Endometrial microvascular endothelial cells (primary cell): Measurements from ENCODE around the gene MDC1. TPM values are rescaled to one million over a fixed set of nuclear protein-coding genes. Genes with fewer than 3 reads are reported as not detected.
"Not testable (repeated sequence)": the region's sequence is repeated elsewhere in the genome, so short reads cannot be mapped to it uniquely, and the experiment has no call there.

ENCODE experiments used
- in situ Hi-C: cut with HindIII; loops from 2 replicates; pipeline ENCODE4 v1.10.0; 2017; ENCODE audit warnings: low sequenced_read_pairs, low pct_unique_long_range_greater_than_20kb; ENCODE audit errors: inconsistent ontology term
- total RNA-seq: library from RNA; depleted of rRNA; stranded (reverse); fragments of >200 nt; gene quantifications from one replicate; pipeline ENCODE4 v1.2.3, GENCODE V29; 2015; ENCODE audit errors: inconsistent ontology term

The MDC1 gene
- total RNA-seq, 1 donor from 2014 or later: 17.1 TPM

- in situ Hi-C loops: no loop called here
Measured at GRCh38 chr6:30727920-30728553, 11.0 kb upstream of the MDC1 start.

- in situ Hi-C loops: no loop called here
Measured at GRCh38 chr6:30726506-30727413, 9.7 kb upstream of the MDC1 start.

- in situ Hi-C loops: no loop called here
Measured at GRCh38 chr6:30725713-30726505, 8.8 kb upstream of the MDC1 start.

GRCh38 chr6:30724906-30725667, 8.0 kb upstream of the MDC1 start:
- in situ Hi-C loops: no loop called here

- in situ Hi-C loops: not testable (repeated sequence)
Measured at GRCh38 chr6:30723843-30724741, 7.0 kb upstream of the MDC1 start.

- in situ Hi-C loops: not testable (repeated sequence)
Measured at GRCh38 chr6:30723159-30723842, 6.2 kb upstream of the MDC1 start.

GRCh38 chr6:30722280-30723112, 5.4 kb upstream of the MDC1 start:
- in situ Hi-C loops: no loop called here

- in situ Hi-C loops: not testable (repeated sequence)
Measured at GRCh38 chr6:30722025-30722279, 4.9 kb upstream of the MDC1 start.

GRCh38 chr6:30721198-30722024, 4.3 kb upstream of the MDC1 start:
- in situ Hi-C loops: no loop called here

GRCh38 chr6:30720738-30721197, 3.7 kb upstream of the MDC1 start:
- in situ Hi-C loops: no loop called here

GRCh38 chr6:30719791-30720737, 3.0 kb upstream of the MDC1 start, which contains the start of gene TUBB:
TSS of gene TUBB (plus strand) at chr6:30720352. CDS start at chr6:30720507, 155 bp downstream.
- in situ Hi-C loops: loop anchor here (10.0 kb wide), 1 partner anchor 175 kb away; no protein-coding TSS in a partner anchor

- in situ Hi-C loops: loop anchor here (10.0 kb wide), 1 partner anchor 175 kb away; no protein-coding TSS in a partner anchor
Measured at GRCh38 chr6:30719356-30719755, 2.3 kb upstream of the MDC1 start.

GRCh38 chr6:30717845-30718720, 1.0 kb upstream of the MDC1 start:
- in situ Hi-C loops: loop anchor here (10.0 kb wide), 1 partner anchor 173 kb away; no protein-coding TSS in a partner anchor

GRCh38 chr6:30716879-30717128, 277 bp downstream of the MDC1 start:
- in situ Hi-C loops: loop anchor here (10.0 kb wide), 1 partner anchor 172 kb away; no protein-coding TSS in a partner anchor
